ENCODE data around the gene SENP7.
"Not testable (repeated sequence)": the region's sequence is repeated elsewhere in the genome, so short reads cannot be mapped to it uniquely, and the experiment has no call there.

The SENP7 gene

DNA sequence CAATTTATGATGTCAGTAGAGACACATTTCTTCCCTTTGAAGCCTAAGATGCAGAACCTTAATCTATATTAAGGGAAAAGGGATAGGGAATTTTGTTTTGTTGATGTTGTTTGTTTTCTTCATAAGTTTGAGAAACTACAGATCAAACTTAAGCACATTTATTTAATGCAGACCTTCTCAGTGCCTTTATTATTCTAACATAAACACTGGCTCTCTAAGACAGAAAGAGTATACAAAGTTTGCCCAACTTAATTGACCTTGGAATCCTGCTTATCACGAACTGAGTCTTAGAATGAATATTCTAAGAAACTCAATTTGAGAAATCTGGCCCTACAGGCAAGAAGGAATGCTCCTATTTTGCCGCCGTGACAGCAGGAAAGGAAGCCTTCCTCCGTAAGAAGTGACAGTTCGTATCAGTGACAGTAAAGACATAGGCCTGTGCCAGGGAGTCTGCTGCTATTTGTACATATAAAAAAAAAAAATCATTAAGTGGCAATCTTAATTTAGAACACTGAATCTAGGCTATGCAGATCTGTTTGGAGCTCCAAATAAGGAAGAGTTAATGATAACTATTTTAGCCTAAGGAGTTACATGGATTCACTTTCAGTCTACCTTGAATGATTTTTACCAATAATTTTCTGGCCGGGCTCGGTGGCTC lies 183.9 kb downstream of the SENP7 start:
- no peak for DNase-seq (ENCODE audit: low read depth in 1 of 2, low spot score in 1 of 2)

DNA sequence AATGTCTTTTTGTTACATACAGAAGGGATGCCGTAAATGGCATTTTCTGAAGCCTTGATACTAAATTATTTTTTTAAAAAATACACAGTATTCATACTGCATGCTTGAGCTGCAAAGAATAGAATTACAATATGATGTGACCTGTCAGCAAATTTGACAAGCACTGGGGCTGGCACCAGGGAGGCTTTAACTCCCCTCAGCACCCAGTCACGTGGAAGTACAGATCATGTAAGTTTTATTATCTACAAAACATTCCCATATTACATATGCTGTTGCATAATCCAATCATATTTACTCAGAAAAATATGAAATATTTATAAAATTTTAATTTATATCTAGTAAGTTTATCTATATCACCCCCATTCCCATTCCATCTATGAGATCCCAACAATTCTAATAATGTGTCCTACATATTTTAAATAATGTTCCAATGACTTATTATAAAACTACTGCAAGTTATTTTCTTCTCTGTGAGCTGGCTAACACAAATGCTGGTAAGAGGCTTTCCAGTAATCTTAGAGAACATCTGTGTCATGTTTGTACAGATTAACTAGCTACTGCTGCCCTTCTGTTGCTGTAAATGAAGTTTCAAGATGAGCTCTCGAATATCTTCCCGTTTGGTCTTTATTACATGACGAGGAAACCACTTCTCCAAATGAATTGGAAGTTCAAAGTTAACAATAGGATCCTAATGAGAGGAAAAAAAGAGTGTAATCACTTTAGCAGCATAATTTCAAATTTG lies 187.4 kb downstream of the SENP7 start:
- DNase-seq (ENCODE audit: low read depth in 1 of 2, low spot score in 1 of 2): no peak

DNA sequence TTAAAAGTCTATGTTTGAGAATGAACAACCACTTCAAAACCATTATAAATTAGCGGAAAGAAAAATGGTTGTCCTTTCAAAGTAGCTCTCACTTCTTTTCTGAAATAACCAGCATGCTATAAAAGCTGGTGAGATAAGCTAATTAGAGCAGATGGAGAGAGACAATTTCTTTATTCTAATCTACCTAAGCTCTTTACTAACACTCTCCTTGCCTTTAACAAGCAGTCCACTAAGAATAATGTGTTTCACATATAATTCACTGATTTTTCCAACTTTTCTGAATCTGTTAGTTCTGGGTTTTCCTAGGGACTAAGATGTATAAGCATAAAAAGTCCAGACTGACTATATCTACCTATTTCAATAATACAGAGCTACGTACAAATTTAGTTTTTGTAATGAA lies 192.5 kb downstream of the SENP7 start, which contains the start of gene IMPG2:
TSS of gene IMPG2 (minus strand) at position 101 of the 400 bp plus-strand sequence. CDS start 203 bp downstream, outside the sequence.
- DNase-seq (ENCODE audit: low read depth in 1 of 2, low spot score in 1 of 2): no peak

DNA sequence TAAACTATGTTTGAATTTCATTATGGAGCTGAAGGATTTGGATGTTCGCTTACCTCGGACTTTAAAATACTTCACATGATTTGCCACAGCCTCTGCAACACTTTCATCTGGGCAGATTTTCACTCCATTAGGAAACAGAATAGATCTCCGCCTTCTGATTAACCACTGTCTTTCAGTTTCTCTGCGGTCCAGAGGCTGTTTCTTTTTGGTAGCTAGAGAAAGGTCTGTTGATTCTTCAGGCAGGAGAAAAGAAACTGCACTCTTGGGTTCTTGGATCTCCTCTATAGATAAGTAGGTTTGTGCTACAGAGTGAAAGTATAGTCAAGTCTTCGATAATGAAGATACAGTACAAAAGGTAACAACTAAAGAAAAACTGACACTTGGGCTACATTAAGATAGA lies 193.5 kb downstream of the SENP7 start:
- no peak for DNase-seq (ENCODE audit: low read depth in 1 of 2, low spot score in 1 of 2)

DNA sequence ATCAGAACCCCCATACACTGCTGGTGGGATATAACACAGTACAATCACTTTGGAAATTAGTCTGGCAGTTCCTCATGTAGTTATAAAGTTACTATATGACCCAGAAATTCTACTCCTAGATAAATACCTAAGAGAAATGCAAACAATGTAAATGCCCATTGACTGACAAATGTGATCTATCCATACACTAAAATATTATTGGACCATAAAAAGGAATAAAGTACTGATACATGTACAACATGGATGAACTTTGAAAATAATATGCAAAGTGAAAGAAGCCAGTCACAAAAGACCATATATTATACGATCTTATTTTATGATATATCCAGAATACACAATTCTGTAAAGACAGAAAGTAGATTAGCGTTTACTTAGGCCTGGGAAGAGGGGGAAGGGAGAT lies 200.5 kb downstream of the SENP7 start:
- DNase-seq (ENCODE audit: low read depth in 1 of 2, low spot score in 1 of 2): no peak

DNA sequence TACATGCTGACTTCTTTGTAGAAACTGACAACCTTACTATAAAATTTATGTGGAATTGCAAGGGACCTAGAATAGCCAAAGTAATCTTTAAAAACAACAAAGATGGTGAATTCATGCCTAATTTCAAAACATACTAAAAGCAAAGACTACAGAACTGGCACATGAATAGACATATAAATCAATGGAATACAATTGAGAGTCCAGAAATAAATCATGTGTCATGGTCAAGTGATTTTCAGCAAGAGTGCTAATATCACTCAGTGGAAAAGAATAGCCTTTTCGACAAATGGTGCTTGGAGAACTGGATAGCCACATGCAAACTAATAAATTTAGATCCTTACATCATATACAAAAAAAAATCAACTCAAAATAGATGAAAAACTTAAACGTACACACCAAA lies 201.3 kb downstream of the SENP7 start:
- no peak for DNase-seq (ENCODE audit: low read depth in 1 of 2, low spot score in 1 of 2)

DNA sequence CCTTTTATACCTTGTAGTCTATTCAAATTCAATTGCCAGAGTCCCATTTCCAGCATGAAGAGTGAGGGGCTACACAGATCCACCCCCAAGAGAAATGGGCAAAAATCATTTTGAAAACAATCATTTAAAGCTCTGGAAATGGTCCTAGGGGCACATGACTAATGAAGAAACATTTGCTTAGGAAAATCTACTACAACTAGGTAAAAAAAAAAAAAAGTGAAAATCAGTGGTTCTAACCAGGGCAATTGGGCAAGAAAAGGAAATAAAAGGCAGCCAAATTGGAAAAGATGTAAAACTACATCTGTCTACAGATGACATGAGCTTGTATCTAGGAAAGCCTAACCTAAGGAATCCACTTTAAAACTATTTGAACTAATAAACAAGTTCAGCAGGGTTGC lies 202.0 kb downstream of the SENP7 start:
- no peak for DNase-seq (ENCODE audit: low read depth in 1 of 2, low spot score in 1 of 2)

DNA sequence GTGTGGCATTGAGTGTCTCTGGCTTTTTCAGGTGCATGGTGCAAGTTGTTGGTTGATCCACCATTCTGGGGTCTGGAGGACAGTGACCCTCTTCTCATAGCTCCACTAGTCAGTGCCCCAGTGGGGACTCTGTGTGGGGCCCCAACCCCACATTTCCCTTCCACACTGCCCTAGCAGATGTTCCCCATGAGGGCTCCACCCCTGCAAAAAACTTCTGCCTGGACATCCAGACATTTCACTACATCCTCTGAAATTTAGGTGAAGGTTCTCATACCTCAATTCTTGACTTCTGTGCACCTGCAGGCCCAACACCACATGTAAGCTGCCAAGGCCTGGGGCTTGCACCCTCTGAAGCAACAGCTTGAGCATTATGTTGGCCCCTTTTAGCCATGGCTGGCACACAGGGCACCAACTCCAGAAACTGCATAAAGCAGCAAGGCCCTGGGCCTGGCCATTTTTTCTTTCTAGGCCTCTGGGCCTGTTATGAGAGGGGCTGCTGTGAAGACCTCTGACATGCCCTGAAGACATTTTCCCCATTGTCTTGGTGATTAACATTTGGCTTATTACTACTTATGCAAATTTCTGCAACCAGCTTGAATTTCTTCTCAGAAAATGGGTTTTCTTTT lies 204.8 kb downstream of the SENP7 start:
- not testable (repeated sequence) for DNase-seq (ENCODE audit: low read depth in 1 of 2, low spot score in 1 of 2)

DNA sequence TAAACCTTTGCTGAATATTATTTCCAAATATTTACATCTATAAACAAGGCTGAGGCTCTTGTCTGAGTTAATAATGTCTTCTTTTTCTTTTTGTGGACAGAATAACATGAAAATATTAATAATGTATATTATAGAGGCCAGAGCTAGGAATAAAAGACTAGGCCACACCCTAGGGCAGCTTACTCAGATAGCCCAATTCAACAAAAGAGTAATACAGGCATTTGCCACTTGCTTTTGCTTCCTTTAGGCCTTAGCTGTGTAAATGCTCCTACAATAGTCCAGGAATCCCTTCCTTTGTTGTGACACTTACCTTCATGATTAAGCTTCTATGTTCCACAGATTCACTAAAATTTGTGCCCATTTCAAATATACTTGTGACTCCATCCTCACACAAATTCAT lies 209.2 kb downstream of the SENP7 start:
- DNase-seq (ENCODE audit: low read depth in 1 of 2, low spot score in 1 of 2): no peak

DNA sequence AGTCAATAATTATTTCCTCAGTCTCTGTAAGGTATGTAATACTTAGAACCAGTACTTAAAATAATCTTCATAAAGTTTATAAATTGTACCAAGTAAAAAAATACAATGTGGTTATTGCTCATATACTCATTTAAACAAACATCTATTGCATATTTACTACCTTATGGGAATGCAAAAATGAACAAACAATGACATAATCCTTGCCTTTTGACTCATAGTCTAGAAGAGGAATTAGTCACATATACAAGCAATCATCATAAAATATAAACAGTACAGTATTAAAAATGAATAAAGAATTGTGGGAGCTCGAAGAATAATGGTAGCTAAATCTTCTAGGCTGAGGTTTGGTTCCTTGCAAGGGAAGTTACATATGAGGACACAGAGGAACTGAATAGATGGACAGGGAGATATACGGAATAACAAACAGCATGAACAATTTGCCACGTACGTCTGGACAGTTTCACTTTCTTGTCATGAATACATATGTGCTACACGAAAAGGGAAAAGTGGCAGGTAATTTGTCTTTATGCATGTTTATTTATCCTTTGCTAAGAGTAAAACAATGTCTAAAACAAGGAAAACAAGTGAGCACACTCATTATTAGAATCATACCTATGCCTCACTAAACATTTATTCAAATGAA lies 209.8 kb downstream of the SENP7 start:
- no peak for DNase-seq (ENCODE audit: low read depth in 1 of 2, low spot score in 1 of 2)

DNA sequence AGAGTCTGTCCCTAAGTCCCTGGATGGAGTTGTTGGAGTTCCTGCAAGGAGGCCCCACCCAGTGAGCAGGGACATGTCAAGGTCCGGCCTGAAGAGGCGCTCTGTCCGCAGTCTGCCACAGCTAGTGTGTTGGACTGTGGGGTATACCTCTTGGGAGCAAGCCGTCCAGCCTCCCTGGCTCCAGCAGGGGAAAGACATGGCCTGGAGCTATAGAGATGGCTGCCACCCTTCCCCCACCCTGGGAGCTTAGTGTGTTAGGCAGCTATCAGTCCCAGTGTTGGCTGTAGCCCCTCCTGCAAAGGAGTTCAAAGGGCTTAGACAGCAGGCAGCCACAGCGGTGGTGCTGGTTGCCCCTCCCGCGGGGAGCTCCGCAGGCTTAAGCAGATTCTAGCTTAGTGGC lies 212.9 kb downstream of the SENP7 start:
- no peak for DNase-seq (ENCODE audit: low read depth in 1 of 2, low spot score in 1 of 2)

DNA sequence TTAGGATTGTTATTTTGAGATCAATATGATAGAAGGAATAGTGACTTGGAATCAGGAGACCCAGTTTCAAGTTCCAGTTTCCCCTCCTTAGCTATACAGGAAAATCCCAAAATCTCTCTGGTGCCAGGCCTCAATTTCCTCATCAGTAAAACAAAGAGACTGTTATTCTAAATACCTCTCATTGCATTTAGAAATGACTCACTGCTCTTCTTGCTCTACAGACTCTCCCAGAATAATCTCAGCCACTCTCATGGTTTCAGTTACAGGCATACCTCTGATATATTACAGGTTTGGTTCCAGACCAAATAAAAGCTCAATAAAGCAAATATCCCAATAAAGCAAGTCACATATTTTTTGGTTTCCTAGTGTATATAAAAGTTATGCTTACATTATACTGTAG lies 221.0 kb downstream of the SENP7 start:
- DNase-seq (ENCODE audit: low read depth in 1 of 2, low spot score in 1 of 2): no peak

DNA sequence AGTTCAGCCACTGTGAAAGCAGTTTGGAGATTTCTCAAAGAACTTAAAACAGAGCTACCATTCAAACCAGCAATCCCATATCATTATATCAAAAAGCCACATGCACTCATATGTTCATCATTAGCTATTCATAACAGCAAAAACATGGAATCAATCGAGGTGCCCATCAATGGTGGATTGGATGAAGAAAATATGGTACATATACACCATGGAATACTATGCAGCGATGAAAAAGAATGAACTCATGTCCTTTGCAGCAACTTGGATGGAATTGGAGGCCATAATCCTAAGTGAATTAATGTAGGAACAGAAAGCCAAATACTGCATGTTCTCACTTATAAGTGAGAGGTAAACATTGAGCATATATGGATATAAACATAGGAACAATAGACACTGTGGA lies 224.7 kb downstream of the SENP7 start:
- DNase-seq (ENCODE audit: low read depth in 1 of 2, low spot score in 1 of 2): no peak

DNA sequence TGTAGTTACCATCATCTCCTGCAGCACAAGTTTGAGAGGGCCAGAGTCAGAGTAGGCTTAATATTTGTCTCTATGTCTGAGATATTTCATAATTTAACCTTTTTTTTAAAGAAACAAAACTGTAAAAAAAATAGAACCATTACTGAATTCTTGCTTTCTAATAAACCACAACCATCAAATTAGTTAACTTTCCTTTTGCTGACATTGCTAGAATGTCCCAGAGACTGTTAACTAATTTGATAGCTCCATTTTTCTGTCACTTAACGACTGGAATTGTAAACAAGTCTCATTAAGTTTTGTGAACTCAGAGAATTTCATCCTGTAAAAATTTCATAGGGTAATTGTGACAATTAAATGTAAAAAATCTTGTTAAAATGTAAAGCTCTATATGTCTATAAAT lies 228.3 kb downstream of the SENP7 start:
- DNase-seq (ENCODE audit: low read depth in 1 of 2, low spot score in 1 of 2): no peak

DNA sequence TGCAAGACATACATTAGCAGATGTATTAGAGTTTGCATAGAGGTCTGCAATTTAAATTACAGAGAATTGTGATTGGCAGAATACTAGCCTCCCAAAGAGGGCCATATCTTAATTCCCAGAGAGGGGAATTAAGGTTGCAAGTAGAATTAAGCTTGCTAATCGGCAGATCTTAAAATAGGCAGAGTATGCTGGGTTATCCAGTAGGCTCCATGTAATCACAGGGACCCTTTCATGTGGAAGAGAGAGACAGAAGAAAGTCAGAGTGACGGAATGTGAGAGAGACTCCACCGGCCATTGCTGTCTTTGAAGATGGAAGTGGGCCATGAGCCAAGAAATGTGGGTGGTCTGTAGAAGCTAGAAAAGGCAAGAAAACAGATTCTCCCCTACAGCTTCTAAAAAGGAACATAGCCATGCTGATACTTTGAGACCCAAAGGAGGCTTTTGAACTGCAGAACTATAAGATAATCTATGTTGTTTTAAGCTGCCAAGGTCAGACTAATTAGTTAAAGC lies 231.4 kb downstream of the SENP7 start:
- DNase-seq (ENCODE audit: low read depth in 1 of 2, low spot score in 1 of 2): no peak

DNA sequence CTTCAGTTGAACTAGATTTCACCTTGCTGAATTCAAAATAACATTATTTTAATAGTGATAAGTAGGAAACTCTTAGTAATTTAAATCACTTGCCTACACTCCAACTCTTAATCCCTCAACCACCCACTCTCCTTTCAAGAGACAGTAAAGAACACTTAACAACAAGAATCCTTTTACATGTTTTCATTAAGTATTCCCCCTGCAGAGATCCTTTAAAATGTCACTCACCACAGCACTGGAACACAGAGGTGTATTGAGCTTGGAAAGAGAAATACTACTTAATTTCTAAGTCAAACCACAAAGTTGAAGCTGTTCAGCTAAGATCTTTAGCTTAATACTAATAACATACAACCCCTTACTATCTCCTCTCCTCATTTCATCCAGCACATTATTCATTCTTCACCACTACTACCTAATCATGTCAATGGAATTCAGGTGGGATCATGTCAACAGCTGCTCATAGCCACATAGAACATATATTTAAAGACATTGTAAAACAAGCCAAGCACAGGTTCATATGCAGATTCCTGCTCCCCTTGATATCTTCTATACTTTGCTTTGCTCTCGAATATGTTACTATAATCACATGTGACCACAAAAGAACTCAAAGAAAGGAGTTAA lies 233.1 kb downstream of the SENP7 start:
- DNase-seq (ENCODE audit: low read depth in 1 of 2, low spot score in 1 of 2): no peak

DNA sequence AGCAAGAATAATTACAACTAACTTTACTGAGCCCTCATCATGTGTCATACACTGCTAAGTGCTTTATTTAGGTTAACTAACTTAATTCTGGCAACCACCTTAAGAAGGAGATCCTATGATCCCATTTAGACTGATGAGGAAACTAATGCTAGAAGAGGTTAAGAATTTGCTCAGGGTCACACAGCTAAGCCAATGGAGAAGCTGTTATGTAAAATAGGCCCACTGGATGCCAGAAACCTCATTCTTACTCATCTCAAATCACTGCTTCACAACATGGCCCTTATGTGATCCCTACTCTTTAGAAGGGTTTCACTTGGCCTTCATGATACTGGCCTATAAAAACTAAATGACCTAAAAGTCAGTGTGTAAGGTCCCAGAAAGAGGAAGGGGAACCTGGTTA lies 233.8 kb downstream of the SENP7 start:
- DNase-seq (ENCODE audit: low read depth in 1 of 2, low spot score in 1 of 2): no peak

DNA sequence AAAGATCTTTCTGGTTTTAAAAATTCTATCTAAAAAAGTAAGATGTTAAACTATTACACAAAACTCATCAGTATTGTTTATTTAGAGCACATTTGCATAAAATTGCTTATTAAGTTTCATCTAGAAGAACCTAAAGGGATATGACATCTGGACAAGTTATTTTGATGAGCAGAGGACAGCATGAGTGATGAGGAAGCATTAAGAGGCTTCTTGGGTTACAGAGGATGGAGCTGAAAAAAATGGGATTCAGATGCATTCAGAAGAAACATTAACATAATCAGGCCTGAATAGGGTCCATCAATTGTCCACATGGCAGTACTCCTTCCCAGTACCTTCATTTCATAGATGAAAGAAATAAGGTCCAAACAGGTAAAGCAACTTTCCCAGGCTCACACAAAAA lies 234.3 kb downstream of the SENP7 start:
- DNase-seq (ENCODE audit: low read depth in 1 of 2, low spot score in 1 of 2): no peak

Data from activated T-helper 1 cell treated with anti-CD3 and anti-CD28 coated beads, Interleukin-2, amount 50 U/mL, for 16 hours (primary cell).